Sigmoid colon (tissue), 4 donors: ENCODE measurements around the gene TTC3.

ENCODE experiments used
- EP300 ChIP-seq, 4 donors: sonication (generic); formaldehyde crosslinking; IDR thresholded peaks; one replicate each; pipeline ENCODE4 v1.6.1; 2017; ENCODE audit warnings: antibody characterized with exemption in 4 of 4
- POLR2A ChIP-seq, 2 donors: fragments of 450-650 bp; IDR thresholded peaks; one replicate each; pipeline ENCODE4 v1.6.1; 2016; ENCODE audit warnings: antibody characterized with exemption in 2 of 2, mild to moderate bottlenecking in 2 of 2, moderate library complexity in 2 of 2
- TF ChIP-seq, protein P1 (sequence below), 4 experiments: fragments of 450-650 bp in 3 of 4; fragments of 200-600 bp in 1 of 4; IDR thresholded peaks; one replicate each; pipeline ENCODE4 v1.5.1; 2016 to 2019; ENCODE audit warnings: antibody characterized with exemption in 4 of 4, mild to moderate bottlenecking in 3 of 4, moderate library complexity in 2 of 4

DNA sequence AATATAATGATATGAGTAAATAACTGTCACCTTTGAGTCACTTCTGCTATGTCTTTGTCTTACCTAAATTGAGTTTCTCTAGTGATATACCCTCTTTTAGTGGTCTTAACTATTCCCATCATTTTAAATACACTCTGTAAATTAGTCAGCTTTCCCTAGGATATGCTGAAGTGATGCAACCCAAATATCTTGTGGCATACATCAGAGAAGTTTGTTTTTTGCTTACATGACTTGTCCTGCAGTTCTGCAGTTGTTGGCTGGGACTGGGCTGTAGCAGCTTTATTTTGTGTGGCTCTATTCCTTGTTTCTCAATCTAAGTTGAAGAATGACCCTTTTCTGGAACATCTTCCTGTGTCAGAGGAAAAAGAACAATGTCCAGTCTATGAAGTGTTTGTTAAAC, 76.4 kb downstream of the TTC3 start:
- TF ChIP-seq, protein P1, sequence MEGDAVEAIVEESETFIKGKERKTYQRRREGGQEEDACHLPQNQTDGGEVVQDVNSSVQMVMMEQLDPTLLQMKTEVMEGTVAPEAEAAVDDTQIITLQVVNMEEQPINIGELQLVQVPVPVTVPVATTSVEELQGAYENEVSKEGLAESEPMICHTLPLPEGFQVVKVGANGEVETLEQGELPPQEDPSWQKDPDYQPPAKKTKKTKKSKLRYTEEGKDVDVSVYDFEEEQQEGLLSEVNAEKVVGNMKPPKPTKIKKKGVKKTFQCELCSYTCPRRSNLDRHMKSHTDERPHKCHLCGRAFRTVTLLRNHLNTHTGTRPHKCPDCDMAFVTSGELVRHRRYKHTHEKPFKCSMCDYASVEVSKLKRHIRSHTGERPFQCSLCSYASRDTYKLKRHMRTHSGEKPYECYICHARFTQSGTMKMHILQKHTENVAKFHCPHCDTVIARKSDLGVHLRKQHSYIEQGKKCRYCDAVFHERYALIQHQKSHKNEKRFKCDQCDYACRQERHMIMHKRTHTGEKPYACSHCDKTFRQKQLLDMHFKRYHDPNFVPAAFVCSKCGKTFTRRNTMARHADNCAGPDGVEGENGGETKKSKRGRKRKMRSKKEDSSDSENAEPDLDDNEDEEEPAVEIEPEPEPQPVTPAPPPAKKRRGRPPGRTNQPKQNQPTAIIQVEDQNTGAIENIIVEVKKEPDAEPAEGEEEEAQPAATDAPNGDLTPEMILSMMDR (IDR thresholded peaks at IDR 0.05), result no peak
- no peak for TF ChIP-seq POLR2A (IDR thresholded peaks at IDR 0.05)
- TF ChIP-seq EP300 (IDR thresholded peaks at IDR 0.05), result no peak
